Fibroblast of skin of abdomen (primary cell): ENCODE results near the gene WDFY4.
A peak's percentile ranks its signal among the peaks of the same experiment; 100 is the strongest.

Source experiments
- DNase-seq: peaks from one replicate; pipeline ENCODE4 v3.0.0-alpha.2; 2013

WDFY4 gene

DNA sequence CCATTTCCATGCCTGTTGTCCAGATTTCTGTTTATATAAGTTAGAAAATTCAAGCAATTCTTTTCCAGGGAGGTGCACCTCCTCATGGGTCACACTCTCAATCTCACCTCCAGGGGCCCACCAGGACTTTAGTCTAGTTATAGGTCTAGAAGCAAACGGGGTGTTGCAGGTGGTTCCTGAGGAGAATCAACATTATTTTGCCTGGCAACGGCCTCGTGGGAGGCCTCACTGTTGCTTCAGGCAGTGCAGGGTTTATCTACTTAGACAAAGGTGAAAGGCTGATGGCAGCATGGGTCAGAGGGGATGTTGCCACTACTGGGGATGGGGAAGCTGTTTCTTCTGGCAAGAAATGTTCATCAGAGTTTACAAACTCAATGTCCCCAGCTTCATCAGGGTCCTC is 311.7 kb downstream of the WDFY4 start:
- DNase-seq = no peak

DNA sequence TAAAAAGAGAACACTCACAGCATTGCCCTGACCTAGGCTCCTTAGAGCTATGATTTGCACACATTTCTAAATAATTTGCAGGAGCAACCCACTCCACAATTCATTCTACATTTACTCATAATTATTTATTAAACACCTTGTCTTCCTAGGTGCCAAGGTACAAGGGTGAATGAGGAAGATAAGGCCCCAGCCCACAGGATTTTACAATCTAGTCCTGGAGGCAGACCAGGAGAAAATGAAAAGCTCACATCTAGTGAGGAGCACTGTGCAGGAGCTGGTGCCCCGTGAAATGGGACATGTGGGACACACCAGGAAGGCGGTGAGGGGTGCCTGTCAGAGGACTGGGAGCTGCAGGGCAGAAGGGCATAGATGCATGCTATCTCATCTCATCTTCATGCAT is 314.7 kb downstream of the WDFY4 start:
- no peak for DNase-seq

DNA sequence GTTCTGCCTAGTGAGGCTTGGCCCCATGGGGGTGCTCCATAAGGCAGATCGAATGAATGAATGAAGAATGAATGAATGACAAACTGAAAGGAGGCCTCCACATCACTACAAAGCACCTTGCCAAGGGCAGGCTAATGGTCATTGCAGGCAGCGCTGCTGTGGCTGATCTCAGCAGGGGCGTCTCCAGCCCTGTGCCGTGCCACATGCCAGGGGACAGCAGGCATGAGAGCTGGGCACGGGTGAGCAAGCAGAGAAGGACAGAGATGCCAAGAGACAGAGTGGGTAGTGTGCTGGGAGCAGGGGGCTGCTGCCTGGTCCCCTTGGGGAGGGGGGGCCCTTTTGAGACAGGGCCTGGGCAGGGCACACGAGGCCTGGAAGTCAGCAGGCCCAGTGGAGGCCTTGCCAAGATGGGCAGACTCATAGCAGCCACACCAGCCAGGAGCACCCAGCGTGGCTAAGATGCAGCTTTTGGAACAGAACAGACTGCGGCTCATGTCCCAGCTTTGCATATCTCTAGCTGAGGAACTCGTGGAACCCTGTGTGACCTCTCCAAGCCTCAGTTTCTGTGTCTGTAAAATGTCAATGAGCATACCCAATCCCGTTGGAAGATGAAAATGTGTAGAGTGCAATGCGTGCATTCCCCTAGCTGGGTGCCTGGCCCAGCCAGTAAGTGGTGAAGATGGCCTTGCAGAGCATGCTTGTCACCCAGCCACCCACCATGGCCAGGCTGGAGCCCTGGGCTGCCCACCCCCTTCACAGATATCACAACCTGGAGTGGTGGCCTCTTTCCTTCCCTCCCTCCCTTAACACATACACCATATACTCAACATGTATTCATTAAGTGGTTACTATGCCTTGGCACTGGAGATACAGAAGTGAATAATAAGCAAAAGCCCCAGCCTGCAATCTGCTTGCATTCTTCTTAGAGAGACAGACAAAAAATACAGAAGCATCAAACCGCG is 316.0 kb downstream of the WDFY4 start:
- no peak for DNase-seq

DNA sequence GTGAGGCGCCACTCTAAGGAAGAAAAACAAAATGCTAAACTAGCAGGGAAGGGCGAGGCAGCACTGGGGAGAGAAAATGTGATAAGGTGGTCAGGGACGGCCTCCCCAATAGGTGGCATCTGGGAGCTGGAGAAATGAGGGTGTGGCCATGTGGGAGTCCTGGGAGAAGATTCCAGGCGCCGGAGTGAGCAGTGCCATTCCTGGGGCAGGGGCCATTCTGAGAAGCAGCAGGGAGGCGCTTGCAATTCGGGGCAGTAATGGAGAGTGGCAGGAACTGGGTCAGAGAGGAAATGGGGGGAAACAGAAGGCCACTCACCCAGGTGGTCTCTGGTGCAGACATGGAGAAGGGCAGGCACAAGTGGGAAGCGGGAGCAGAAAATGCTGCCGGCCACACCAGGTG is 316.7 kb downstream of the WDFY4 start:
- no peak for DNase-seq

DNA sequence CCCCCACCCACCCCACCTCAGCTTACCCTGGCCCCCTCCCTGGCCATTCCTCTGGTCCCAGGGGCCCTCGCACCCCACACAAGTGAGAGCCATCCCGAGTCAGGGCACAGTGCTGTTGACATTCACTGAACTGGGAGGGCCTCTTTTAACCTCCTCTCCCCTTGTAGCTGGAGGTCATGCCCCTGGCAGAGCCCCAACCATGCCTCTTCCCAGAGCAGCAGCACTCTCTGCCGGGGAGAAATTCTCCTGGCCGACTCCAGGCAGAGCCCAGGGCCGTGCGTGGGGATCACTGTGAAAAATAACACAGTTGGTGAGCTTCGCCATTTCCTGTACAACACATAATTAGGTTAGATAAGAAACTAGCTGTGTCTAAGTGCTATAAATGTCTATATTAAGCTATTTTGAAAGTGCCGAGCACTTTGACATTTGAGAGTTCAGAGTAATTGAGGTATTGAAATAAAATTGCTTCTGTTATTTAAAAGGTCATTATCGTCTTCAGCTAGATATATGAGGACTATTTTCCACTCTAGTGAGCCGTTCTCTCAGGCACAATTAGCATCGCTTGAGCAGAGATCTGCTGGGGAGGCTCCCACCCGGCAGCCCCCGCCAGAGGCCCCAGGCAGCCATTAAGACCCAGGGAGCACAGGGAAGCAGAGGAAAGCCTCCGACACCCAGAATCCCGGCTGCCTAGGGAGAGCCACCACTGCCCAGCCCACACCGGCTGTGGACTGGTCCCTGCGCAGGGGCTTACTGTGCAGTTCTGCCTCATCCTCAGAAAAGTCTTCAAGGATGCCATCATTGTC is 317.4 kb downstream of the WDFY4 start:
- DNase-seq = no peak

DNA sequence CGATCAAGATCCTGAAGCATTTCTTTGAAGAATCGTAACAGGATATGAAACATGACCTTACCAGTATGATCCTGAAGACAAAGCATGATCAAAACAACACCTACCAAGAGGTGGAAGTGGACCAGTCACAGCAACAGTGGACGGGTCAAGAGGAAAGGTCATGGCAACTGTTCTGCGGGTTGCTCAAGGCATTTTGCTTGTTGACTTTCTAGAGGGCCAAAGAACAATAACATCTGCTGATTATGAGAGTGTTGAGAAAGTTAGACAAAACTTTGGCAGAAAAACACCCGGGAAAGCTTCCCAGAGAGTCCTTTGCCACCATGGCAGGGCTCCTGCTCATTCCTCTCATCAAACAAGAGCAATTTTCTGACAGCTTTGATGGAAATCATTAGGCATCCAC is 320.6 kb downstream of the WDFY4 start:
- no peak for DNase-seq

DNA sequence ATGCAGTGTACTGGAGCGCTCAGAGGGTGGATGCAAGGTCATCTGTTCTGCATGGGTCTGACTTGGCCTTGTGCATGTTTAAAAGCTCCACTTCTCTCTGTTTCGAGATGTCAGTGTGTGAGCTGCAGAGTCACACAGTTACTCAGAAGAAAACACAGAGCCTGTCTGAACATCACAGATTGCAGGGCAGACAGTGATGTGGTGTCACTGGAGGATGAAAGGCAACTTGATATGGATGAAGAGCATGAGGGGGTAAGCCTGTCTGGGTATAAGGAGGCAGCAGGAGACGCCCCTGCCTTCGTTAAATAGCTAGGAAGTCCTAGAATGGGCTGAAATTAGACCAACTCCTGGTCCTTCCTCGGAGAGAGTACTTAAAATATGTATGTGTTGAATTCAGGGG is 322.5 kb downstream of the WDFY4 start:
- DNase-seq = no peak

DNA sequence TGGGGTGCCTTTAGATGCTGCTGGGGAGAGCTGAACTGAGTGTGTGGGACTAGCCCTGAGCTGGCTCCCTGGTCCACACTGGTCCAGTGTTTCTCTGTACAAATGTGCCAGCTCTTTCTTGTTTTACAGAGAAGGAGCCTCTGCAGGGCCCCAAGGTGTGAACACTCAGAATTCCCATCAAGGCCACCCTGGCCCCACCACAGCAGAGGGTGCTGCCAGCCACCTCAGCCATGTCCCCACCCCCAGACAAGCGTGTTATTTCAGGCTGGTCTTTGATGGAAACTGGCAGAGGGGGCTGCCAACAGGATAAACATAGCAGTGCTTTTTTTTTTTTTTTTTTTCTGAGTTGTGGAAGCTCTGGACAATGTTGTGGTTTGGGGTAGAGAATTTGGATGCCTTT is 323.4 kb downstream of the WDFY4 start:
- DNase-seq = no peak

DNA sequence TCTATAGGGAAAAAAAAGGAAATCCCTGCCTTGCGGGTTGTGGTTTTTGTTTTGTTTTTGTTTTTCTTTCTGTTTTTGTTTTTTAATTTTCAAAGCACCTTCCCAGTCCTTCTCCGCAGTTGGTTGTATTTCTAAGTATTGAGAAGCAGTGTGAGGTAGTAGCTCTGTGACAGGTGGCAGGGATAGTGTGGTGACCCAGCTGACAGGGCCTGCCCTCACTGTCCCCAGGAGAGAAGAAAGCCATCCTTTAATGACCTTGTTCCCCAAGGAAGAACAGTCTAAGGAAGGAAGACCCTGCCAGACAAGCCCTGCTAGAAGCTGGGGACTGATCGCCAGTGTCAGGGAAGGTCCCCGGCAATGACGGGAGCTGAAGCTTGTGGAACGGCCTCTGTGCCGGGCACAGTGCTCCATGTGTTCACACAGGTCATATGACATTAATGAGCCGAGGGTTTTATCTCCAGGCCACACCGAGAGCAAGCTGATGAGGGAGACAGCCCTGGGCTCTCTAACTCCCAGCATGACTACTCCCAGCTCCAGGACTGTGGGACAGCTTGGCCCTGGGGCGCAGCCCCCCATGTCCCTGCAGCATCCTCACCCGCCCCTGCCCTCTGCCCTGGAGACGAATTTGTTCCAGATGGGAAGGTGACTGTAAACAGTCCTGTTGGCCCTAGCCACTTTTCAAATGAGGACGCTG is 324.0 kb downstream of the WDFY4 start:
- no peak for DNase-seq

DNA sequence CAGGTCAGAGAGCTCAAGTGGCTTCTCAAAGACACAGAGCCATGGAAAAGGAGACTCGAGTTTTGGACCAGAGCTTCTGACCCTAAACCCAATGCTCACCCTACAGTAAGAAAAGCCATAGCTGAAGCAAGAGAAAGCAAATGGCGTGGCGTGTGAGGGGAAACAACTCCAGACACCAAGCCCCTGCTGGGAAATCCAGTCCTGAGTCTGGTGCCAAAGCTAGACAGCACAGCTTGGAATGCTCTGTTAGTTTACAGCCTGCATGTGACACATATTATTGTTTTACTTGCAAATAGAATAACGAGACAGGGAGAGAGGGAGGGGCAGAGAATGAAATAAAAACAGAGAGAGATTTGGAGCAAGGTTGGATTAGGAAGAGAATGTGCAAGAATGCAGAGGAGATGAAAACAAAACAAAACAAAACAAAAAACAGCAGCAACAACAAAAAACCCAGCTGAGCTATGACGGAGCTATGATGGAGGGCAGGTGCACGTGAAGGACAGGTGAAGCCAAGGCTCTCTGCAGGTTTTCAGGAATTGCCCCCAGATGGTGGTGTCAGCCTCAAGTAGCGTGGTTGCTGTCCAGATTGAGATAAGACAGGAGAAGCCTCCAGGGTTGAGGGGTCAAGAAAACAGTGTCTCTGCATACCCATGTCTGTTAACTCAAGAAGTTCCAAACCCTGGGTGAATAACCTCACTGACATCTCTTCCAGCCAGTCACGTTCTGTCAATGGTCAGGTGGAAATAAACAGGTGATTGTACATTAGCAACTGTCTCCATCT is 324.7 kb downstream of the WDFY4 start:
- DNase-seq = no peak

DNA sequence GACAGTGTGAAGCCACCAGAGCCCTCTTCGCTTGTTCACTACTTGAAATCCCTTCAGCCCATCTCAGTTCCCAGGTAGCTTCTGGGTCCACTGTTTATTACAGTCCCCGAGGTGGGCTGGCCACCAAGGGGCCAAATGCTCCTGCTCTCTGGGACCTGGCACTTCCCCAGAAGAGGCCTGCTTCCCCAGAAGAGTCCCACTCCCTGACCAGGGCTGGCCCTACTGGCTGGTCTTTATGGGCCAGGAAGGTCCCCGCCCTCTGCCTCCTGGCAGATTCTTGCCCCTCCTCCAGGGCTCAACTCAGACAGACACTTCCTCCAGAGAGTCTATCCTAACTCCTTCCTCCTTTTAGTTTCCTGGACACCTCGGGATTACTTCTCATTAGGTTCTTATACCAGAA is 325.6 kb downstream of the WDFY4 start:
- DNase-seq = no peak

DNA sequence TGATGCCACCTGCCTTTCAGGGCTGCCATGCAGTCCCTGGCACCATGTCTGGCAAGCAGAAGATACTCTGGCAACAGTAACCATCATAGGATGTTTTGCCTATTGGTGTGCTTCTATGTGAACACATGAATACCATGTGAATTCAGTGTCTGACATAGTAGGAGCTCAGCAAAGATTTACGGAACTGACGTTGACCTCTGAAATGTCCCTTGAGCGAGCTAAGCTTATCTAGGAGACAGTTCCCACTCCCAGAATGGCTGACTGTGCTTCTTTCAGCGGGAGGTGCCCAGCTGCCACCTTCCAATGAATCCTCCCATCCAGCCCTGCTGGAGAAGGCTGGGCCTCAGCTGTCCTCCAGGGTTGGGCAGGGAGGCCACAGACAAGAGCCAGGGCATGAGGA is 326.2 kb downstream of the WDFY4 start:
- DNase-seq = no peak

DNA sequence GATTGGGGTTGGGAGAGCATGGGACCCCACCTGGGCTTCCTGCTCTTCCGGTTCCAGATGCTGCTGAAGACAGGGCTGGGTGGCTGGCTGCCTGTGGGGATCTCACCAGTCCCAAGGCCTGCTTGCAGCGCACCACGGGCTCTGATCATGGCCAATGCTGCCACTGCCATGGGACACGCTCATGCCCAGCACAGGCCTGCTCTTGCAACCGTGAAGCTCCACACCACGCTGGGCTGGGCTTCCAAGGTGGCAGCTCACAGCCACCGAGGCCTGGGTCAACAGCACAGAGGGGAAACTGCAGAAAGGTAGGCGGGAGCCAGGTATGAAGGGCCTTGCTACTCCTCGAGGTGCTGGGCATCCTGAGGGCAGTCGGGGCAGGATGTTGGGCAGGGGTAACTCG is 327.1 kb downstream of the WDFY4 start:
- DNase-seq = no peak

DNA sequence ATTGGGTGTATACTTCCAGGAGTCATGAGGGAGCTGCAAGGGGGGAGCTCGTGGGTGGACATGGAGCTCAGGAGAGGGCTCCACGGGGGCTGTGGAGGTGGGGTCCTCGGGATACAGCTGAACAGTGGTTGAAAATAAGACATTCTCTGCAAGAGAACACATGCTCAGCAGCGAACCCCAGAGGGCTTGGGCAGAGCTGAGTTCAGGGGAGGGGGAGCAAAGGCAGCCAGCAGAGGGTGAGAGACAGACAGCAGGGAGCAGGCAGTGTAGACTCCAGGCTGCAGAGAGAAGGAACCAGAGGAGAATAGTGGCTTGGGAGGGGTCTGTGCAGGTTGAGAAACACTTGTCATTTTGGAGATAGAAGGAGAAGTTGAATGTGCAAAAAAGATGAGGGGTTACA is 327.9 kb downstream of the WDFY4 start:
- no peak for DNase-seq

DNA sequence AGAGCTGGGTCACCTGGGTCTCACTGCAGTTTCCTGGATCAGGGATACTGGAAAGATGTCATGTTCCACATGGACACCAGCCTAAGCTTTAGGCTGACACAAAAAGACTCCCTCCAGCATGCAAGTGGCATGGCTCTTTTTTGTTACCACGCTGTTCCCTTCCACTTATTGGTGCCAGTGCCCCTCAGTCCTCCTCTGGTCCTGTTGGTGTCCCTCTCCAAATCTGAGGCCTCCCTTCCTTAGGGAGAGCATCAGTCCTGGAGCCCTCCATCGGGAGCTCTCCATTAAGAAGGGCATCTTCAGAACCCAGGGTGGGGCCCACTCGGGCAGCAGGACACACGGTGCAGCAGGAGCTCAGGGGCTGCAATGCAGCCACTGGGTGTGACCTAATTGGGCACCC is 331.0 kb downstream of the WDFY4 start:
- DNase-seq = no peak

DNA sequence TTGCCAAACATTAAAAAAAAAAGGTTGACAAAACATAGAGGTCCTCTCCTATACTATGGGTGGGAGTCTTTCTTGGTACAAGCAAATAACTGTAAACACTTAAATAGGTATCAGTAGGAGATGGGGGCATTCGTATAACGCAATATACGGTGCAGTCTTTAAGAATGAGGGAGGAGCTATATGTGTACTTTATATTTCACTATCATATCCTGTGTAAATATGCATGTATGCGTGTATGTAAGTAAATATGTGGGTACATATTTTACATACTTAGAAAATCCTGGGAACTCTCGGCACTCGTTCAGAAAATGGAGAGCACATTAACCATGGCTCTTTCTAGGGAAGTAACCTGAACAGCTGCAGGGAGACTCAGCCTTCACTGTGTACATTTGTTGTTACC is 337.0 kb downstream of the WDFY4 start:
- no peak for DNase-seq

DNA sequence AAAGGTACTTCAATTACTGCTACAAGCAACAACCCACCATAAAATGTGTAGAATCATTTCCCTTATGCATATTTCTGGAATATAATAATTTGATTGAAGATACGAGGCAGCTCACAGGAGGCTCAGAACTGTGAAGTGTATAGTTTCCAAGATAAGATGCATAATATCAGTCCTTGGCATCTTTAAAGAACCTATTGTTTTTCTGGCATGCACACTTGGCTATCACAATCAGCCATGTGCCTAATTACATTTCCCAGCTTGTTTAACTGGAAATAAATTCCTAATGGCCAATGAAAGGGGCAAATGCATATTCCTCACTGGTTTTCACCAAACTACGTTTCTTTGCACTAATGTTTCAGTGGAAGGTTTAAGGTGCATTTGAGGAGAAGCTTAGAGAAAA is 338.4 kb downstream of the WDFY4 start:
- DNase-seq = no peak

DNA sequence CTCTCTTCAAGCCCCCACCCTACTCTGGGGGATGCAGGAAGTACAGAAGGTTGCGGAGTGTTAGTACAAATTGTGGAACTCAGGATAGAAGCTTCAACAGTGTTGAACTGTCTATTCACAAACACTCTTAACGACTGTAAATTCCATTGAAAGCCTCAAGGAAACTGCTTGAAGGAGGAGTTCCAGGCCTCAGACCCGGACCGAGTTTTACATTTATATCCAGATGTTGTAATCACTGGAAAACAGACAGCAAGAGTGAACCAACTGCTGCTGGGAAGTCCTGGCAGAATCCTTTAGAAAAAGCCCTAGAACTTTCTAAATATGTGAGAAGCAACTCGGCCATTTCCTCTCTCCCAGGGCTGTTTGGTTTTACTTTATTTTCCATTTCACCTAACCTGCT is 339.1 kb downstream of the WDFY4 start:
- peak; percentile 28 for DNase-seq

DNA sequence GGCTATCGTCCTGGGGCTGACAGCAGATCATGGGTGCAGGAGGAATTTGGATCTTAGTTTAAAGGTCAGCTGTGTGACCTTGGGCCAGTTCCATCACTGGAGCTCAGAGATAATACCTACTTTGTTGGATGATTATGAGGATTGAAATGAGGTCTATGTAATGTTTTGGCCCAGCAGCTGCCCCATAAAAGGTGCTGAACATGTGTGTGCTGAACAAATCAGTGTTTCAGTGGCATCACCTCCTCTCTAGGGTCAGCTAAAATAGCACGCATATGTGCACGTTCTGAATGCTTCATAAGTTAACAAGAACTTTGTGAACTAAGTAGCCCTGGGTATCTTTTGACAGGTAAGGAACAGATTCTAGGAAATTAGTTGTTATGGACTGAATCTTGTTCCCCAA is 339.8 kb downstream of the WDFY4 start:
- no peak for DNase-seq

DNA sequence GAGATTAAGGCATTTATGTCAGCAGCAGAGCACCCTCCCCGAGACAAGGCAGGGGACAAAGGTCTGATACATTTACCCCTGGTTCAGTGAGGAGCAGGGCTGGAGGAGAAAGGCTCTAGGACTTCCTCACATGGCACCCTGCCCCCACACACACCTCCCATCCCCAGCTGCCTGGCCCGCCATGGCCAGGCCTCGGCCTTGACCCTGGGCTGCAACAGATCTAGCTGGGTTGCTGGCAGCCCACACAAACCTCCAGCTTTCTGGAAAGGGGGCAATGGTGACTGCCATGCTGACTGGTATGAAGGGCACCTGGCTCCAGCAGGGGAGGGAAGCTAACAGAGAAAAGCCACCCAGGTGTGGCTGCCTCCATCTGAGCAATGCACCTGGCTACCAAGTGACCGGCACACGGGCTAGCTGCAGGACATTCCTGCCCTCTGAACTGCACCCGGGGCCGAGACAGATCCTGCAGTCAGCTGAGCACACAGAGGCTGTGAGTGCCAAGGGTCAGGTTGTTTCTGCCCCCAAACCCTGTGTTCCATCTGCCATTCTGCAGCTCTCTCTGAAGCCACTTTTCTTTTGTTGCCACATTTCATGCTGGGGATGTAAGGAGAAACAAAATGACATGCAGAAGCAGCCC is 340.8 kb downstream of the WDFY4 start:
- DNase-seq = no peak

DNA sequence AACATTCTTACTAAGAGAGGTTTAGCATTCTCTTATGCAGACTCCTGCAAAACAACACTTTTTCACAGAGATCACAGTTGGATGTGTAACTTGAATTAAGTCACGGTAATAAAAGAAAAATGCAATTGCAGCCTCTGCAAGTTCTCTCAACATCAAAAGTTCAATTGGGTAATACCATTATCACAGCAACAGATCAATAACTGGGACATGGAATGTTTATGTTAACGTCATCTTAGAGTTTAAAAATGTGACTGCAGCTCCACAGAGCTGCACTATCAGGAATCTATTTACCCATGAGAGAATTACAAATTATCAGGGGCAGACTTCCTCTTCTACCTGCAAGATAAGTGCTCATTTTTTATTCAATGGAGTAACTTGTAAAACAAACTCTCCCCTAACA is 344.0 kb downstream of the WDFY4 start:
- DNase-seq = no peak

DNA sequence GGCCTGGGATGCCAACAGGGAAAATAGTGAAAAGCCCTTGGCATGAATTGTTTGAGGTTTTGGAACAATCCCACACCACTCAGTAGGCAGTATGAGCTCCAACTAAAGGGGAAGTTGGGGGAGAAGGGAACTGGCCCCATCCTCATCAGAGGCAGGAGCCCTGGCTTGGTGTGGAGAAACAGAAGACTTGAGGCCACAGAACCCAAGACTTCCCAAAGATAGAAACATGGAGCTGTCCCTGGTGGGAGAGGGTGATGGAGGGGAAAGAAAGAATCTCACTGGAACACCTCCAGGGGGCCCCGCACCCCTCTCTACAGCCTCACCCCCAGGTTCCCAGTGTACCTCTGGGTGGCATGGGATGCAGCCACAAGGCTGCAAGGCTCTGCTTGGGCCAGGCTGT is 345.0 kb downstream of the WDFY4 start:
- DNase-seq = no peak
